Epithelial cell of prostate (primary cell): ENCODE data around the gene MRPL1.

Source experiments
- DNase-seq: peaks from one replicate; pipeline ENCODE4 v3.0.0-alpha.2; 2011; ENCODE audit warnings: low read depth, low spot score
- H3K27ac ChIP-seq: fragments of 450-650 bp; 2 replicates; pipeline ENCODE4 v1.5.1; 2017; ENCODE audit warnings: mild to moderate bottlenecking

The MRPL1 gene

DNA sequence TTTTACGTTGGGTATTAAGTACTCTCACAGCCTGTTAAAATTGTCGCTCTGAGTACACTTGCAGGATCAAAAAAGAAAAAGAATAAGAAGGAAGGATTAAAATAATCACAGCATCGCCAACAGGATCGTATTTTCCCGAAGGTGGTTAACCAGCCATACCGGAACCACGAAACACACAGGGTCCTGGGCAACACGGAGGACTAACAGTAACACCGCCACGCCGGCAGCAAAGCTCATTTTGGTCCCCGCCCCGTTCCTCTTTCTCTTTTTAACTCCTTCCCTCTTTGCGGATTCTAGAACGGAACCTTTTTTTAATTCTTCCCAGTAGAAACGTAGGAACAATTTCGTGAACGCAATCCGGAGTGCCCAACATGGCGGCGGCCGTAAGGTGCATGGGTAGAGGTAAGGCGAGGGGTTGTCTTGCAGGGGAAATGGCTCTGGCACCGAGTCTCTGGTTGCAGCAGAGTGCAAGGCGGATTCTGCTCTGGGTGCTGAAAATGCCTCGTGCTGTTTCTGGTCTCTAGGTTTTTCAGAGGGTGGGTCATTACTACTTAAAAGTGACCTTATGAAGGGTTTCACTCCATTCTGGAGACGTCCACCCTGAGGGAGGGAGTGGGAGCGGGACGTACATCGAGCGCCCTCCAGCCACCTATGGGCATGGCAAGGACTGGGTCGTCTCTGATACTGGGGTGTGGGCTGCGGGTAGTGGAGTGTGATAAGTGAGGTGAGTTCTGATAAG, at the start of gene MRPL1:
TSS of gene MRPL1 (plus strand) at position 353 of the 739 bp plus-strand sequence. CDS start at position 372, 19 bp downstream.
- peak; percentile 81 for DNase-seq
- H3K27ac ChIP-seq = peak within 1 kb of the TSS; percentile 92

DNA sequence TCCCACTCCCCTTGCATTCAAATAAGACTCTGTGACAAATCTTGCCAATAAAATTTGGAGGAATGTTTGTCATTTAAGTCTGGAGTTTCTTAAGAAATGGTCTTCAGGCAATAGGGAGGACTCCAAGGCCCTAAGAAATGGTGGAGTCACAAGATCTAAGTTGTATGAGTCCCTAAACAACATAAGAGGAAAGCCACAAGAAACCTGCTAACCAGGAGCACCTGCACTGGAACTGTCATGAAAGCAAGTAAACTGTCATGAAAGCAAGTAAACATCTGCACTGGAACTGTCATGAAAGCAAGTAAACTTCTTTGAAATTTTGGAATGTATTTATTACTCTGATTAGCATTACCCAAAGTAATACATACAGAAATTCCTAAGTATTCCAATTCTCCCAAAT, 47.0 kb upstream of the MRPL1 start:
- no peak for DNase-seq
- no peak overlapping the region for H3K27ac ChIP-seq

DNA sequence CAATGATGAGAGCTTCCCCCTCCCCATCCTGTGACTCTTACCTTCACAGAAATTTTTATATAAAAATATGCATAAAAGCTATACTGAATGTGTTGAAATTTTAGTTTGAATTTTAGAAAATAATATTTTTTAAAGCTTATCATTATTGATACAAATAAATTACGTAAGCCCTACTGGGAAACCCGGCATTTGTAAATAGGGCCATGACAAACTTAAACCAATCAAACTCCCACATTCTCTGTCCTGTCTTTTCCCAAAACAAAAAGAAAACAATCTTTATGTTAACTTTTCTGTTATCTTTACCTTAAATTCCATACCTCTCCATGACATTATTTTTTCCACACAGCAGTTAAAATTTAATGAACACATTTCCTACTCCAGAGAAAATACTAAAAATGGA, 46.1 kb upstream of the MRPL1 start:
- no peak for DNase-seq
- no peak overlapping the region for H3K27ac ChIP-seq

DNA sequence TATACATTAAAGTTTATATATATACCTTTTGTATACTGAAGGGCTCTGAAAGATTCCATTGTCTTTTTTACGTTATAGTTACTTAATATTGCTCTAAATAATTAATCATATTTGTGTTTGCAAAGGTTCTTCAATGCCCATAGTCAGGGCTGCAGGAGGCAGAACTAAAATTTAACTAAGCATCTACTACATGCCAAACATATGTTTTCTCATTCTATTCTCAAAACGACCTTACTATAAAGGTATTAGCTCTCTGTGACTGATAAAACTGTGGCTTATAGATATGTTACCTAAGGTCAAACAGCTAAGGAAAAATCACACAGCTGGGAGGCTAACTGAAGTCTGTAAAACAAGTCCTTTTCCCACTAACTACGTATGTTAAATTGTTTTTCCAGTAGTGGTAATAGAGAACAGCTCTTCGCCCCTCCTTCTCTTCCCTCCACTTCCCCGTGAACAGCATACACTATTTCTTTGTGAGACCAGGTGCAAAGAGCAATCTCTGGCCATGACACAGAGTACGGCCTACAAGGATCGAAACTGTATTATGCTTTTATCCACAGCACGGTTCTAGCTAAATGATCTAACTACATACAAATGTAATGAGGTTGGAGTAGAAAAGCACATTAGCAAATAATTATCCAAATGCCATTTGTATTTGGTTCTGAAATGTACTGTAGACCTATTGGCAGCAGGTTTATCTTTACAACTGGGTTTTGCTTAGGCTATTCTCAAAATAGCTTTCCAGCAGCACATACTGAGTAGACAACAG, 45.1 kb upstream of the MRPL1 start:
- DNase-seq = no peak
- peak overlapping the region; percentile 90 for H3K27ac ChIP-seq

DNA sequence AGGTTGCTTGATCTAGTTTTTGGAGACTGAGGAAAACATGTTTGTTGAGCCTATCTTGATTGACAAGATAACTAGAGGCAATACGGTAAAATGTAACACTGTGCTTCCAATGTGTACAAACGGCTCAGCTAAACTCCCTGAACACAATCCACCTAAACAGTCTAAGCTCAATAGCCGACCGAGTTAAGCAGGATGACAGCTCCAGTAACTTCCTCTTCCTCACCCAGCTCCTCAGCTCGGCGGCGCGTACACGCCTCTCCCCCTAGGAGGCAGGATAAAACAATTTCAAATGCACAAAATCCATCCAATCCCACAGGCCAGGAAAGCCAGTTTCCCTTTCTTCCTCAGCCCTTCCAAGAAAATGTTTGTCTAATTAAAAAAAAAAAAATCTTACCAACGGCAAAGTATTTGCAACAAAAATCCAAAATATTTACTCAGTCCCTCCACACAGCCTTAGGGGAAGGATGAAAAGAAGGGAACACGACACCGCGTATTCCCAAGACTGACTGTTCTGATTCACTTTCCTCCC, 44.5 kb upstream of the MRPL1 start:
- DNase-seq = peak; percentile 55
- H3K27ac ChIP-seq = peak overlapping the region; percentile 90

DNA sequence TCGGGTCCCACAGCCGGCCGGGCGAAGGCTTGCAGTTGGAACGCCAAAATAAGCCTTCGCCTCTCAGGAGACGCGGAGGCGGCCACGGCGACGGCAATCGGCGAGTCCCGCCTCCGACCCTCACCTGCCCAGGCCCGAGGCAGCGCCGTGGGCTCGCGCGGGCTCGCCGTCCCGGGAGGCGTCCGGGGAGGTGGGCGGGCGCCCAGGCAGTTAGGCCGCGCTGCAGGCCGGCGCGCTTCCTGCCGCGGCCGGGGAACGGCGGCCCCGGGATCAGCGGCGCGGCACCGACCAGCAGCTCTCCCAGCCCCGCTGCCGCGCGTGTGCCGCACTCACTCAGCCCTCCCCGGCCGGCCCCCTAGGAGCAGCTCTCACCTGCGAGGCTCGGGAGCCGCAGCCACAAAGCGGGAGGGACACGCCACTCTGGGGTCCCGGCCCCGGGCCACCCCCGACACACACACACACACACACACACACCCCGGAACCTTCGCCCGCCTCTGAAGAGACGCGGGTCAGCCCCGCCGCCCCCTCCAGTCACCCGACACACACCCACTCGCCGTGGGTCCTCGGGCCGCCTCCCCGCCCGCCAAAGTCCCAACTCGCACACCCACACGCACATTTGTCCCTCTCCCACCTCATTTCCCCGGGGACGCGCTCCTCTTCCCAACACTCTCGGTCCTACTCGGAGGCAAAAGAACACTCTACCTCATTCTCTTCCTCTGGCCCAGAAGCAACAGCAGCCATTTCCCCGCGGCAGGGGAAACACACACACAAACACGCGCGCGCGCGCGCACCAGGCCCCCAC, 43.8 kb upstream of the MRPL1 start, which contains the start of gene CNOT6L:
TSS of gene CNOT6L (minus strand) at position 767 of the 802 bp plus-strand sequence. CDS start at position 707, 60 bp downstream.
- peak within 1 kb of the TSS; percentile 90 for H3K27ac ChIP-seq
- no peak for DNase-seq

DNA sequence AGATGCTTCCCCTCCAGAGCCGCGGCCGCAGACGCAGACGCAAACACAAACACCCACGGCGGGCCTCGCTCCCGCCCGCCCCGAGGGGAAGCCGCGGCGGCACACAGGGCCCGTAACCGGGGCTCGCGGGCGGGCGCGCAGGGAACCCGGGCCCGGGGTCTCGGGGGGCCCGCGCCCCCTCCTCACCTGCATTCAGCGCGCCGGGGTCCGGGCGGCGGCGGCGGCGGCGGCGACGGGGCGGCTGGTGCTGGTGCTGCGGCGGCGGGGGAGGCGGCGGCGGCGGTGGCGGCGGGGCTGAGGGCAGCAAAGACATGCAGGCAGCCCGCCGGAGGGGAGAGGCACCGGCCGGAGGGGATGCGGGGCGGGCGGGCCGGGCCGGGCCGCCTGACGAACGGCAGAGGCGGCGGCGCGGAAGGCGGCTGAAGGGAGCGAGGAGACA, 43.2 kb upstream of the MRPL1 start:
- no peak for DNase-seq

DNA sequence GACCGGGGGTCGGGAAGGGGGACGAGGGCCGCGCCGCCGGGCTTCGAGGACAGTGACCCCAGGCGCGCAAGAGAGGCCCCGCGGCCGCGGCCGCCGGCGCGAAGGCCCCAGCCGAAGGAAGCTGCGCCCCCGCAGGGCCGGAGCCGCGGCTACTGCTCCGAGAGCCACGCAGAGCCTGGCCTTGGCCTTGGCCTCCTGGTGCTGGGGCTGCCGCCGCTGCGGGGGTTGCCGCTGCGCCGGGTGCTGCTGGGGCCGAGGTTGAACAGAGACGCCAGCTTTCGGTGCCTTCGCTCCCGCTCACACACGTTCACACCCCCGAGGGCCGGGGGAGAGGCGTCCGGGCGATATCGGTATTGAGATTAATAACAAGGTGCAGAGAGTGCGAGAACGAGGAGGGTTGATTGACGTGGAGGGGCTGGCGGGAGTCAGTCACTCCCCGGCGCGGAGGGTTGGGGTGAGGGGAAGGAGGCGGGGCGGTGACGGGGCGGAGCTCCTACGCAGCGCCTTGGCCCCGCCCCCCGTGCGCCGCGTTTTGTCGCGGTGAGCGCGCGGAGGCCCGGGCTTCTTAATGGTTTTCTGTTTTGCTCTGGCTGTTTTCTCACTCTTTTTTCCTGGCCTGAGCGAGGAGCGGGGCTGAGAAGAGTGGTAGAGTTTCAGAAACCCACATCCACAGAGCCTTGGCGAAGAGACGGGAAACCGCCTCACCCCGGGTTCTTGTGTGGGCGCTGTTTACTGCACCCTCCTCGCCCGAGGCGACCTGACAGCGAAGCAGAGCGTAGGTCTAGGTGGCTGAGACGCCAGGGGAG, 42.6 kb upstream of the MRPL1 start:
- no peak for DNase-seq
- H3K27ac ChIP-seq = peak overlapping the region; percentile 90

More for the DNA sequence above, 43.2 kb upstream of the MRPL1 start:
- peak overlapping the region; percentile 90 for H3K27ac ChIP-seq

DNA sequence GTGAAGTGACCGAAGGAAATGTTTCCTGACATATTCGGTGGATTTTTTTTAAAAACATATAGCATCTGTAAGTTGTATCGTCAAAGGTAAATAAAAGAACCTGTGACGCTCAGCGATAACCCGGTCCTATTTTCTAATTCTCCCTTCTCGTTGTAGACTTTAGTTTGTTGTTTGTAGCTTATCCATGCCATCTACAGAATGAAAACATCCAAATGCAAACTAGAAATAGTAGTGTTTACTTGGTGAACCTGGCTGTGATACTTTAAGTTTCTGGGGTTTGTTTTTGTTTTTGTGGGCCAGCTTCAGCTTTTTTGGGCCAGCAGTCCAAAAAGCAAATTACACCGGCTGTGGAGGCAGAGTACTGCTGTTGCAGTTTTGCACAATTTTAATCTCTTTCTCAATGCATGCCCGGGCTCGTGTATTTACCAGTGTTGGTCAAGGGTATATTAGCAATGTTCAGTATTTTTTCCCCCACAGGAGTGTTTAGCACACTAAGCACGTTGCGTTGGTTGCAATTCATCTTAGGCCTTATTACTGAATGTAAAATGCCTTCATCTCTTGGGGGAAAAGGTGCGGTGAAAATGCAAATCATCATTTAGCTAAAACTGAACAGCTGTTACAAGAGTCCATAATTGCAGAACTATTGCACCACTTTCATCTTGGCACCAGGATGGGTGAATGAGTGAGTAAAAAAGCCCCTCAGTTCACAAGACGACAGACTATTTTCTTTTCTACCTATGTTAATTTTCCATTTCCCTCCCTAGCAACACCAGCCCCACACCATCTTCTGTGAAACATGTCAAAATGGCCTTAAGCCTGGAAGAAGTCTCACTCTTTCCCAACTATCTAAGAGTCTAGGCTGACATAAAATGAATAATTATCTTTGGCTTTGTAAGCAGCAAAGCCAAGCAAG, 41.7 kb upstream of the MRPL1 start:
- H3K27ac ChIP-seq = peak overlapping the region; percentile 90
- DNase-seq = no peak

DNA sequence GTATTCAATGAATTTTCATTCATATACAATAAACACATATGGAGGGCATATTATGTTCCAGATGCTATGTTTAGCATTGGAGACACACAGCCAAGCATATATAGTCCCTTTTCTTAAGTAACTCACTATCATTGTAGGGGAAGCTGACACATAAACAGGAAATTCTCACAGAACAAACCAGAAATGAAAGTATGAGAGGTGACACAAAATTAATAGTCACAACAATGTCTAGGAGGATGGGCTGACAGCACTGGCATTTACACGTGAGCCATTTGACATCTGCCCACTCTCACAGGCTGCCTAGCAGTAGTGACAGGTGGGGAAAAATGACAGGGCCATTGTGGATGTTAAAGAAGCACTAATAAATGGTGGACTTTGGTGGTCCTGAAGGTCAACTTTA, 40.9 kb upstream of the MRPL1 start:
- peak overlapping the region; percentile 90 for H3K27ac ChIP-seq
- DNase-seq = no peak

DNA sequence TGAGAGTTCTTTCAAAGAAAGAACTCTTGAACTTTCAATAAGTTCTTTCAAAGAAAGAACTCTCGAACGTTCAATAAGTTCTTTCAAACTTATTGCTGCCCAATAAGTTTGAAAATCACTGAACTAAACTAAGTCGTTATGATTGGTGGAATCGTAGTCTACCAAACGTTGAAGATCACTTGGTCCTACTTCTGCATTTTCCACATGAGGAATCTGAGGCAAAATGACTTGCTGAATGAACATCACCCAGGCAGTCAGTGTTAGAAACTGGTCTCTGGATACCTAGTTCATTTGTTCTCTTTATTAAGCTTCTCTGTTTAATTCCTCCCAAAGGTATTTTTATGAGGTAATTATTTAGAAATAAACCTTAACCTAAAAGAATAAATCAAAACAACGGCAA, 36.4 kb upstream of the MRPL1 start:
- H3K27ac ChIP-seq = no peak overlapping the region
- DNase-seq = no peak

DNA sequence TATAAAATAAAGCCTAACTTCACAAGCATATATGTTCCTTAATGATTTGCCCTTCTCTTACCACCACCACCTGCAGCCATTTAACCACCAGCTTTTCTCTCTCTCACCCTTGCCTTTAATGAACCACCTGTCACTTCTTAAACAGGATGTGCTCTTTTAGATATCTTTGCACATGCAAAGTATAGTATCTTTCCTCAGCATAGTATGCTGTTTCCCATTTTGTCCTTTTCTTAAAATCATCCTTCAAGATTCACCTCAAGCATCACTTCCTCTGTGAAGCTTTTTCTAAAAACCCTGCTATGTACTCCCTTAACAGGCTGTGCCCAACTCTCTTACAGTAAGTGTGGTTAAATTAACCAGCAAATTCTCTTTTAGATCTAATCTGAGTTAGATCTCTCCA, 35.3 kb upstream of the MRPL1 start:
- no peak for DNase-seq
- no peak overlapping the region for H3K27ac ChIP-seq

DNA sequence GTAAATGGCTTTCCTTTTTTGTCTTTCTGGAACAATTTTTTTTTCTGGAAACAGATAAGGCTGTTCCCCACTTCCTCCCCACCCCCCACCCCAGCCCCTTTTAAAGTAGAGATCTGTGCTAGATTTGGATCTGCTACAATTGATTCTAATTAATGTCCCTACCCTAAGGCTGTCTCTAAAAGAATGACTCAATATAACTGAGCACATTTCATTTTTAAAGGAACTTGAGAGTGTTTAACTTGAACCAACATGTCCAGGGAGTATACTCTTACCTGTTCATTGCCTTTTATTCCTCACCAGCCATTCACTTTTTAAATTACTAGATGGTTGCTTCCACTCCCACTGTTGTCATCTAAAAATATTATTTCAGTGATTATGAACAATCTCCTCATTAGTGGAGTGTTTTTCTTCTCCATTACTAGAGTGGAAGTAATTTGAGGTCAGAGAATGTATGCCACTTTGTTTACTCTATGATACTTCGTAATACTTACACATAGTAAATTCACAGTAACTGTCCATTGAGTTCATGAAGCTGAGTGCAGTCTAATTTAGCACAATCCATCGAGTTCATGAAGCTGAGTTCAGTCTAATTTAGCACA, 29.4 kb upstream of the MRPL1 start:
- DNase-seq = no peak
- peak overlapping the region; percentile 76 for H3K27ac ChIP-seq

DNA sequence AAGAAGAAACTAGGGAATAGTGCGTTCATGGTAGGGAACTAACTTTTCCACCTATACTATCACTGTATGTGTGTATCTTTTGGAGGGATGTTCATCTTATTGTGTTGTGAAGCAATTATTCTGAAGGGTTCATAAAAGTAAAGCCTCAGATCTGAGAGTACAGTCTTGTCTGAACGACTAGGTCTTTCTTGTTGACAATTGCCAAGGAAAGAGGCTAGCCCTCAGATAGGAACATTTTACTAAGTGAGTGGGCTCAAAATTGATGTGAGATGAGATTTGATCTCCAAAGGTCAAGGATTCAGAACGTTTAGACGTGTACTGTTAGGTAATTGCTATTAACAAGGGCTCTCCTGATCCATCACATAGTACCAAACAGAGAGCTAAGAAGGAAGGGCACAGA, 28.2 kb upstream of the MRPL1 start:
- no peak for DNase-seq
- no peak overlapping the region for H3K27ac ChIP-seq

DNA sequence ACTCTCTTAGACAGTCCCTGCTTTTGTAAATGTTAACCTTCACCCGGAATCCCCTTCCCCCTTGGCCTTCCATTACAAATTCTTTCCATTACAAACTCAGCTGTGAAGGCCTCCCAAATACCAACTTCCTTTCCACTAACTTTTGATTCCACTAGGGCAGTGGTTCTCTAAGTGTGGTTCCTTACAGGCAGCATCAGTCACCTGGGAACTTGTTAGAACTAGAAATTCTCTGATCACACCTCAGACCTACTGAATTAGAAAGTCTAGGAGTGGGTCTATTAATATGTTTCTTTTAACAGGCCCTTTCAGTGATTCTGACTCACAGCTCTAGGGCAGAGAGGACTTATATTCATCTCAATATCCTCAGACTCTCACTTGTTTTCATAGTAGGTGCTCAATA, 19.0 kb upstream of the MRPL1 start:
- no peak overlapping the region for H3K27ac ChIP-seq
- no peak for DNase-seq

DNA sequence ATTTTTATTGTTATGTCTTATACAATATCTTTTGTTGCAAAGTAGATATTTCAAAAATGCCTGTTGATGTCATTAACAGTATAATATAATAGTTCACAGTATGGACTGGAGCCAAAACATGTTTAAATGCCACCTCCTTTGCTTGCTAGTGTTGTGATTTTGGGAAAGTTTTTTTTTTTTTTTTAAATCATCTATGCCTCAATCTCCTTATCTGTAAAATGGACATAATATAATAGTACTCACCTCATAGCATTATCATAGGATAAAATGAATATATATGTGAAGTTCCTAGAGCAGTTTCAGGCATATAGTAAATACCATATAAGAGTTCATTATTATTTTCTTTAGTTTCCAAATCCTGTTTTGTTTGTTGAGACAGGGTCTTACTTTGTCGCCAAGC, 18.3 kb upstream of the MRPL1 start:
- no peak for DNase-seq
- no peak overlapping the region for H3K27ac ChIP-seq

DNA sequence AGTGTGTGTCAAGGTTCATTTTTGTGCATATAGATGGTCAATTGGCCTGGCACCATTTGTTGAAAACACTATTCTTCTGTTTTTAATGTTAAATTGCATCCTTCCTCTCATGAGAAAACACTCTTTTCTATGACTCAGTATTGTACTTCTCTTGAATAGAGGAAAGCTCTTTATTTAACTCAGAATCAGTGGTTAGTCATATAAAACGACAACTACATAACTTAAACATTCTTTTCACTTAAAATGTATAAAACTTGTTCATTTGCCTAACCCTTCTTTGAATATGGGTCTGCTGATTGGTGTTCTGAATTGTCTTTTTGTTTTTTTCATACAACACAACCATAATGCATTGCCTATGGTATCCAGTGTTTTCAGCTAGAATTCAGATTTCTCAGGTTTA, 17.2 kb upstream of the MRPL1 start:
- H3K27ac ChIP-seq = no peak overlapping the region
- no peak for DNase-seq

DNA sequence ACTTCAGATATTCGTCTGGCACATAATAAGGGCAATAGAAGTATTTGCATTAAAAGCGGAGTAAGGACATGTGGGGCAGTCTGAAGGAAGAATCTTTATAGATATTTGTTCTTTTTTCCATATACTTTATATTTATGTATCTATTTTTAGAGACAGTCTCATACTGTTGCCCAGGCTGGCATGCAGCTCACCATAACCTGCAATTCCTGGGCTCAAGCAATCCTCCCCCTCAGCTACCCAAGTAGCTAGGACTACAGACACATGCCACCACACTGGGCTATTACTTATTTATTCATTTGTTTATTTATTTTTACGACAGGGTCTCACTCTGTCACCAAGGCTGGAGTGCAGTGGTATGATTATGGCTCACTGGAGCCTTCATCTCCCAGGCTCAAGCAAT, 16.7 kb upstream of the MRPL1 start:
- no peak for DNase-seq
- H3K27ac ChIP-seq = no peak overlapping the region
